NCI-H446 (cell line): Measurements from ENCODE around the gene OR2A14.
"Not testable (repeated sequence)": the region's sequence is repeated elsewhere in the genome, so short reads cannot be mapped to it uniquely, and the experiment has no call there.

ENCODE experiments used
- DNase-seq, 2 experiments: peaks; one replicate each; lab custom pipeline; 2025; lab: John Stamatoyannopoulos, UW

The OR2A14 gene, protein sequence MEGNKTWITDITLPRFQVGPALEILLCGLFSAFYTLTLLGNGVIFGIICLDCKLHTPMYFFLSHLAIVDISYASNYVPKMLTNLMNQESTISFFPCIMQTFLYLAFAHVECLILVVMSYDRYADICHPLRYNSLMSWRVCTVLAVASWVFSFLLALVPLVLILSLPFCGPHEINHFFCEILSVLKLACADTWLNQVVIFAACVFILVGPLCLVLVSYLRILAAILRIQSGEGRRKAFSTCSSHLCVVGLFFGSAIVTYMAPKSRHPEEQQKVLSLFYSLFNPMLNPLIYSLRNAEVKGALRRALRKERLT

DNA sequence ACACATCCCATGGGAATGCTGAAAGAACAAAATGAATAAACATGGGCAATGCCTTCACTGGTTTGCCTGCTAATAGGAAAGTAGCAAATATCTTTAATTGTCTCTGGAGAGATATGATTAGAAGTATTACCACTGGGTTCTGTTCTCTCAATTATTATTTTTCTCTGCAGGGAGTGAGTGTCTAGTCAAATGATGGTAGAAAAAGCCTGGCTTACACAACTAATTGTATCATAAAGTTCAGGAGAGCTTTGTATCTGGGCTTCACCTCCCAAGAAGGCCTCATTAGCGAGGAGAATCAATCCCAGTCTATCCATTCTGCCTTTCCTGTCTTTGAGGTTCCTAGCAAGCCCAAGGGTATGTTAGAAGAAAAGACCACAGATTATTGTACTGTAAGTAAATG is at the start of gene OR2A14:
Gene OR2A14, plus strand, starts transcription at position 301 of the 400 bp plus-strand sequence. CDS start 5,937 bp downstream, outside the sequence.
- no peak for DNase-seq

DNA sequence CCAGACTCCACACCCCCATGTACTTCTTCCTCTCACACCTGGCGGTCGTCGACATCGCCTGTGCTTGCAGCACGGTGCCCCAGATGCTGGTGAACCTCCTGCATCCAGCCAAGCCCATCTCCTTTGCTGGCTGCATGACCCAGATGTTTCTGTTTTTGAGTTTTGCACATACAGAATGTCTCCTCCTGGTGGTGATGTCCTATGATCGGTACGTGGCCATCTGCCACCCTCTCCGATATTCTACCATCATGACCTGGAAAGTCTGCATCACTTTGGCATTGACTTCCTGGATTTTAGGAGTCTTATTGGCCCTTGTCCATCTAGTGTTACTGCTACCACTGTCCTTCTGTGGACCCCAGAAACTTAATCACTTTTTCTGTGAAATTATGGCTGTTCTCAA is 48.6 kb upstream of the OR2A14 start:
- no peak for DNase-seq

DNA sequence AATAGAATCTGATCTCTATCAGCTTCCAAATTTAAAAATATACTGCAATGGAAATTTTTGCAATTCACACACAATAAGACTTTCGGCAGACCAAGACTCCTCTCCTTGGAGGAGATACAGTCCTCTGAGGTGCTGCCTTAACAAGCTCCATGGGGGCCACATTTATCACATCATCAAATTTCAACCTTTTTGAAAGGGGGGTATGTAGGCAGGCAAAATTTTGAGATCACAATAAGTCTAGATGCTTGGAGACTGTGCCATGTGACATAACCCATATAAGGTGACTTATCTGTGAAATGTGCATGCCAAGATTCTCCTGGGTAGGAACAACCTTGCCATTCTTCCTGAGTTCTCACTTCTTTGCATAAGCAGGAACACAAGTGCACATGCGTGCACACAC is 37.0 kb upstream of the OR2A14 start, which contains the start of gene OR2A12:
Gene OR2A12, plus strand, starts transcription at position 301 of the 400 bp plus-strand sequence. CDS start 8,830 bp downstream, outside the sequence.
- DNase-seq = no peak

DNA sequence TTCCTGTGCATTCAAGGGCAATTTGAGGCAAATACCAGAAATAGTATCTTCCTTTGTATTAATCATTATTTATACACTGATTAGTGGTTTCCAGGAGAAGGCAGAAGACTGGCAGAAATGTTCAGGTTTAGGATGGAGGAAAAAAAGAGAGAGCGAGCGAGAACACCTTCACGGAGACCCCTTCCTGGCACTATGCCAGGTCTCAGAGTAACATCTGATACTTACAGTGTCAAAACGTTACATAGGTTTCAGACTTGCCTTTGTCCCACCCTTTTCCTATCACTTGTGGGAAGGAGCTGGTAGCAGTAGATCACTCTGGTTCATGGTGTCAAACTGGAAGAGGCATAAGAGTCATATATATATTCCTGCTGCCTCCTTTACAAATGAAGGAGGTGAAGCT is 36.2 kb upstream of the OR2A14 start:
- DNase-seq = no peak

DNA sequence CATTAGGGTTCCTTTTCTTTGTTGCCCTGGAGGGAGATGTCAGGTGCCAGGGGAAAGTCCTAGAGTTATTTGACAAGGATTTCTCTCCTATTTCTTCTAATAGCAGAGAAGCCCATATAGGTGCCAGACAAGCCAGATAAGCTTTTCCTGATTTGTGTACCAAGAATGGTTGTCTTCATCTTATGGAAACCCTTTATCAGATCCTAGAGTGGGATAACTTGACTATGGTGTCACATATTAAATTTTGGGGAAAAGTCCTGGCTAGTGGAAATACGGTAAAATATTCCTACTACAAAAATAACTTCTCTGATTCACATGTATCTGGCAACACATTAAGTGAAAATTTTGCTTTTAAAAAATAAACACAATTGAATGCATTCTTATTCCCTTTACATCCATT is 35.7 kb upstream of the OR2A14 start:
- no peak for DNase-seq

DNA sequence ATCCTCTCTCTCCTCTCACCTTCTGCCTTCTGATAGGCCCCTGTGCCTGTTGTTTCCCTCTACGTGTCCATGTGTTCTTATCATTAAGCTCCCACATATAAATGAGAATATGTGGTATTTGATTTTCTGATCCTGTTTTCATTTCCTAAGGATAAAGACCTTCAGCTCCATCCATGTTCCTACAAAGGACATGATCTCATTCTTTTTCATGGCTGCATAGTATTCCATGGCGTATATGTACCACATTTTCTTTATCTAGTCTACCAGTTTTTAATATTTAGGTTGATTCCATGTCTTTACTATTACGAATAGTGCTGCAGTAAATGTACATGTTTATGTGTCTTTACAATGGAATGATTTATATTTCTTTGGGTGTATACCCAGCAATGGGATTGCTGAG is 32.3 kb upstream of the OR2A14 start:
- no peak for DNase-seq

DNA sequence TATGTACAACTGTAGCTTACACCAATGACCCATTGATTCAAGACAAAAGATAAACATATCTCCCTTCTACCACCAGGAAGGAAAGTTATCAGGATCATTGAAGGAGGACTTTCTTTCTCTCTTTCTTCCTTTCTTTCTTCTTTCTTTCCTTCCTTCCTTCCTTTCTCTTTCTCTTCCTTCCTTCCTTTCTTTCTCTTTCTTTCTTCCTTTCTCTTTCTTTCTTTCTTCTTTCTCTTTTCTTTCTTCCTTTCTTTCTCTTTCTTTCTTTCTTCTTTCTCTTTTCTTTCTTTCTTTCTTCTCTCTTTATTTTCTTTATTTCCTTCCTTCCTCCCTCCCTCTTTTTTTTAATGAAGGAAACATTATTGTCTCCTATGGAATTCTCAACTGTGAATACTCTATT is 24.2 kb upstream of the OR2A14 start:
- no peak for DNase-seq

DNA sequence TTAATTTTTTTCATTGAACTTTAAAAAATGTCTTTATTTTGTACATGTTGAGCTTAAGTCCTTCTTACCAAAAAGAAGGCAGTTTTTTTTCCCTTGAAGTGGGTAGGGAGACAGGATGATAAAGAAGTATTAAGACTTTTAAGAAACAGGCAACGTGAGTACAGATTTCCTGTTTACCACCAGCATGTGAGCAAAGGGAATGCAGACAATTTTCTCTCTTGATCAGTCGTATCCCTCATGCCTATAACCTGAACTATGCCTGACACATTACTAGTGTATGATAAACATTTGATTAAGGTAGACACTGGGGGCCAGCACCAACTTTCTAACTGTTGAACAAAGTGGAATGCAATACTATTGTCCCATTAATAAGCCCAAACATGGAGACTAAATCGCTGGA is 22.4 kb upstream of the OR2A14 start:
- DNase-seq = no peak

DNA sequence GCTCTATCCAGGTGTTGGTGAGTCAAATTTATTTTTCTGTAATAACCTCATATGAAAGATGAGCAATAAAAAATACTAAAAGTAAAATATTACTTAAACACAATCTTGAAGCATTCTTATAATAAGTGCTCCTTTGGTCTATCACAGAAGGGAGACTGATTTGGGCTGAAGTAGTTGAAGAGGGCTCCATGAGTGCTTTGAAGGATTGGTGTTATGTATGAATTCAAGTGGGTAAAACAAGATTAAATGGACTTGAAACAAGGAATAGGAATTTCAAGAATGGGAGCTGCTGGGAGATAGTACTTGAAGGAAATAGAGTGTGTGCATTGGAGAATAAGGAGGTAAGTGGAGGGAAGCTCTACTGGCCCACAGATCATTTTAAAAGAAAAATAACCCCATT is 20.9 kb upstream of the OR2A14 start:
- DNase-seq = no peak

DNA sequence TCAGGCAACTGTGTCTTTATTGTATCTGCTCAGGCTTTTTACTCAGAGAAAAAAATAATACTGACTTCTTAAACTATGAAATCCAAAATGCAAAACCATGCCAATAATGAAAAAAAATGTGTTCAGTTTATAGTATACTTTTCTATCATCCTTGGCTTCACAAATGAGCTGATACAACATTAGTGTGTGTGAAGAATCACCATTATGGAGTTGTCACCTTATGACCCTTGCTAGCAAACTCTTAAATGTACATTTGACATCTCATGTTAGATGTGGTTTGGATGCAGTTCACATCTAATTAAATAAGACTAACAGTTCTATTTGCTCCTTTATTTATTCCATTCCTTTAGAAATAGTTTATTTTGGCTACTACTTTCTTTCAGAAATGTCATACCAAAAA is 17.8 kb upstream of the OR2A14 start:
- no peak for DNase-seq

DNA sequence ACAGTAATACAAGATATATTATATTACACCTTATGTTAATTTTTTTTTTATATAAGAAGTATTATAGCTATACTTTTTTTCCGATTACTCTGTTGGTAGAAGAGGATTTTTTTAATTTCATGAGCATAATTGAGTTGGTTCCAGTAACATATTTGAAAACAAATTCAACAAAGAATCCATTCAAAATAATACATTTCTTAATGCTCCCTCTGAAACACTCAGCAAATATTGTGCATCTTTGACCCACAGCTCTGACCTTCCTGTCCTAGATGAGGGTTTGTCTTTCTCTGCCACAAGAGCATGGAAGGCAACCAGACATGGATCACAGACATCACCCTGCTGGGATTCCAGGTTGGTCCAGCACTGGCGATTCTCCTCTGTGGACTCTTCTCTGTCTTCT is 13.7 kb upstream of the OR2A14 start, which contains the start of gene OR2A2:
Gene OR2A2, plus strand, starts transcription at position 301 of the 400 bp plus-strand sequence. Its CDS starts 0 bp downstream, at position 301.
- no peak for DNase-seq

DNA sequence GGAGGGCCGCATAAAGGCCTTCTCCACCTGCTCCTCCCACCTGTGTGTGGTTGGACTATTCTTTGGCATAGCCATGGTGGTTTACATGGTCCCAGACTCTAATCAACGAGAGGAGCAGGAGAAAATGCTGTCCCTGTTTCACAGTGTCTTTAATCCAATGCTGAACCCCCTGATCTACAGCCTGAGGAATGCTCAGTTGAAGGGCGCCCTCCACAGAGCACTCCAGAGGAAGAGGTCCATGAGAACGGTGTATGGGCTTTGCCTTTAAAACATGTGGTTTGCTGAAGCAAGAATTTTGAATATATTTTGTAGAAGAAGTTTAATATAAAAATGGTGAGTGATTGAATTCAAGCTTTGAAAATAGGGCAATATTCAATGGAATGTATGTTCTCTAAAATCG is 12.7 kb upstream of the OR2A14 start:
- no peak for DNase-seq

DNA sequence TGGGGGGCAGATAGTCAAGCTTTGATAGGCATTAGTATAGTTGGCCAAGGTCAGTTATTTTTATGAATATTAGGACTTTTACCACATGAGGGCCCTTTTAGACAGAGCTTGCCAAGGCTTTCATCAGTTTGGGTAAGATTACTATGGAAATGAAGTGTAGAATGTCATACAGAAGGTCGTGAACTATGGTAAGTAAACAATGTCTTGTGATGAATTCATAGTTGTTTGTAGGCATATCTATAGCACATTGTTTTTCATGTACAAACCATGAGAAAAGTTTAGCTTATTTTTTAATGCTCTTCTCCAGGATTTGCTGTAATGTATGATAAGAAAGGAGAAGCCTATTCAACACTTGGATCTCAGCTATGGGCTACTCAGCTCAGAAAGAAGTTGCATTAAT is 9.3 kb upstream of the OR2A14 start:
- no peak for DNase-seq

DNA sequence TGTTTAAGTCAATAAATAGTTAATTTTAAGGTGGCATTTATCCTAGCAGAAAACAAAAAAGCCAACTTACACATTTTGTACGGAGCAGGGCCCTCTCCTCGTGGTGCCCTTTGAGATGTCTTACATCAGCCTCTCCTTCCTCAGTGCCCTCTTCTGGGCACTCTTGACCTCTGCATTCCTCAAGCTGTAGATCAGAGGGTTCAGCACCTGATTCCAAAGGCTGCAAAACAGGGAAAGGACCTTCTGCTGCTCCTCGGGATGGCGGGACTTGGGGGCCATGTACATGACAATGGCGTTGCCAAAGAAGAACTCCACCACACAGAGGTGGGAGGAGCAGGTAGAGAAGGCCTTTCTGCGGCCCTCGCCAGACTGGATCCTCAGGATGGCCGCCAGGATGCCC is 4.6 kb upstream of the OR2A14 start:
- DNase-seq = no peak

DNA sequence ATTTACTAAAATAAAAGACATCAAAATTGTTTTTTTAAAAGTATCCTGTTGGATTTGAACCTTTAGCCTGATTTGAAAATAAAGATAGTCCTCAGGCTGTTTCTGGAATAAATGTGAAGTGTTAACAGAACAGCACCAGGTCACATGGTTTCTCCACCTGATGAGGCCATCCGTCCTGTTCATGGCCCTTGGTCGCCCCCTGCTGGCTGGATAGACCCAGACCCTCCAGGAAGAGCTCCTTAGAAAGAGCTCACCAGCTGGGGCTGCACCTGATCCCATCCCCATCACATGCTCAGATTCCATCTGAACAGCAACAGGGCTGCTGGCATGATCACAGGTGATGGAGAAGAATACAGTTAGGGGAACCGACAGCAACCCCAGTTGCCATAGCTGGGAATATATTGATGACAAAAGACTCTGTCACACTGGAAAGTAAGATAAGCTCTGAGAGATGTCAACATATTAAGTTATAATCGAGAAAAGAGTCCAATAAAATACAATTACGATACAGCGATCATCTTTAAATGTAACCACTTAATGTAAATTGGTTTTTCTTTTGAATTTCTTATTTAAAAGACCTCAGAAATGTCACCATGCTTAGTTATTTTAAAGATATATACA is 4.8 kb downstream of the OR2A14 start:
- DNase-seq = peak; percentile 2 to 75

DNA sequence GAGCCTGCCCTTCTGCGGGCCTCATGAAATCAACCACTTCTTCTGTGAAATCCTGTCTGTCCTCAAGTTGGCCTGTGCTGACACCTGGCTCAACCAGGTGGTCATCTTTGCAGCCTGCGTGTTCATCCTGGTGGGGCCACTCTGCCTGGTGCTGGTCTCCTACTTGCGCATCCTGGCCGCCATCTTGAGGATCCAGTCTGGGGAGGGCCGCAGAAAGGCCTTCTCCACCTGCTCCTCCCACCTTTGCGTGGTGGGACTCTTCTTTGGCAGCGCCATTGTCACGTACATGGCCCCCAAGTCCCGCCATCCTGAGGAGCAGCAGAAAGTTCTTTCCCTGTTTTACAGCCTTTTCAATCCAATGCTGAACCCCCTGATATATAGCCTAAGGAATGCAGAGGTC is 6.6 kb downstream of the OR2A14 start:
- not testable (repeated sequence) for DNase-seq

DNA sequence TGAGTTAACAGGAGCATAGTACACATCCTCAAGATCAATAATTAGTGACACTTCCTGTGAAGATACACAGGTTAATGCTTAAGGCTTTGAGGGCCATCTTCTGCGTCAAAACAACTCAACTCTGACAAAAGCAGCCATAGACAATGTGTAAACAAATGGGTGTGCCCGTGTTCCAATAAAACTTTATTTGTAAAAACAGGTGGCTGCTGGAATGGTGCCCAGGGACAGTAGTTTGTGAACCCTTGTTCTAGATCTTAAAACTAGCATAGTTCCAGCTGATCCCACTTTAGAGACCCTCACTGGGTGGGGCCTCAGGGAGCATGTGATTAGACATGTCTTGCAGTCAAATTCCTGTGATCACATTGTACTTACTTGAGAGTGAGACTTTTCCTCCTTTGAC is 7.8 kb downstream of the OR2A14 start:
- no peak for DNase-seq

DNA sequence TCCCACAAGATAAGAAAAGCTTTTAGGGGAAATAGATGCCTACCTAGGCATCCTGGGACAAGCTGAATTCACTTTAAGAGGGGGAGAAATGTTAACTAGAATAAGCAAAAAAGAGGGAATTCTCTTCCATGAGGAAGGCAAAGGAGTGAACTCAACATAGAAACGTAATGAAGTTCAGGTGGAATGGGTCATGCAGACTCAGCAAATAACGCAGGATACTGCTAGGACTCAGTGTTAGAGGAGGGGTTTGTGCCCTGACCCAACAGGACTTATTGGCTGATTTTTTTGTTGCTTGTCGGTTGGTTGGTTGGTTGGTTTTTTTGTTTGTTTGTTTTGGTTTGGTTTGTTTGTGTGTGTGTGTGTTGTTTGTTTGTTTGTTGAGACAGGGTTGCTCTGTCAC is 9.3 kb downstream of the OR2A14 start:
- no peak for DNase-seq

DNA sequence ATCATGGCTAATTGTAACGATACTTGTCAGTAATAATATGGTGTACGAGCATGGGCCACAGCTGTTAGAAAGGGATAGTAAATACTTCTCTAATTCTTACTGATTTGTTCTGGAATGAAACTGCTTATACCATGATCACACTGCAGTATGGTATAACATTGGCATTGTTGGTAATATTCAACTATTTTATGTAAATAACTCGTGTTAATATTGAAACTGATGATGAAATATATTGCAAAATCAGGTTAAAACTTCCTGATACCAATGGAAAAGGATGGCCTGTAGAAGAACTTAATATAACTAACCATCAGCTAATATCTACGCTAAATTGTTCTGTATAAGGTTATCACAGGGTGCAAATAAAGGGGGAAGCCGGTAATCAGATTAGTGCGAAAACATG is 10.3 kb downstream of the OR2A14 start:
- no peak for DNase-seq

DNA sequence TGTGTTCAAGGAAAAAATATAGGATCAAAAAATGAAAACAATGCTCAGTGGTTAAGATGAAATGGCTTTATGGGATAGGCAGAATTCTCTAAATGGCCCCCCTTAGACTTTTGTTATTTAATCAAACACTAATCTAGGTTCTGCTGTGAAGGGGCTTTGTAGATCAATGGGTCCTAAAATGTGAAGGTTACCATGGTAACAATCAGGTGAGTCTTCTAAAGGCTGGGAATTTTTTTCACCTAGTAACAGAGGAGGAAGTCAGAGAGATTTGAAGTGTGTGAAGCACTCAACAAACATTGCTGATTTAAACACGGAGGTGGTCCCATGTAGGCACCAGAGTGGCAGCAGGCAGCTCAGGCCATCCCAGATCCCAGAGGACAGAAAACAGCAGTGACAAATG is 11.1 kb downstream of the OR2A14 start:
- DNase-seq = no peak

DNA sequence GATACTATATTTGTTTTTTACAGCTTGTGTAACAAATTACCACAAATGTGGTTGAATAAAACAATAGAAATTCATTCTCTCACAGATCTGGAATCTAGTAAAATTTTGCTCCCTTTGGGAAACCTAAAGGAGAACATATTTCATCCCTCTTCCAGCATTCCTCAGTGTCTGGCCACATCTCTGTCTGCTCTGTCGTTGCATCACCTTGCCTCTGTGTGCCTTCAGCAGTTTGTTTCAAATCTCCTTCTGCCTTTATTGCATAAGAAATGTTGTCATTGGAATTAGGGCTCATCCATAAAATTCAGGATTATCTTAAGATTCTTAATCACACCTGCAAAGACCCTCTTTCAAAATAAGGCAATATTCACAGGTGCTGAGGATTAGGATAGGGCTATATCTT is 14.5 kb downstream of the OR2A14 start:
- DNase-seq = no peak

DNA sequence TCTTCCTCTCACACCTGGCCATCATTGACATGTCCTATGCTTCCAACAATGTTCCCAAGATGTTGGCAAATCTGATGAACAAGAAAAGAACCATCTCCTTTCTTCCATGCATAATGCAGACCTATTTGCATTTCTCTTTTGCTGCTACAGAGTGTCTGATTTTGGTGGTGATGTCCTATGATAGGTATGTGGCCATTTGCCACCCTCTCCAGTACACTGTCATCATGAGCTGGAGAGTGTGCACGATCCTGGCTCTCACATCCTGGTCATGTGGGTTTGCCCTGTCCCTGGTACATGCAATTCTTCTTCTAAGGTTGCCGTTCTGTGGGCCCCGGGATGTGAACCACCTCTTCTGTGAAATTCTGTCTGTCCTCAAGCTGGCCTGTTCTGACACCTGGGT is 19.2 kb downstream of the OR2A14 start:
- DNase-seq = no peak

DNA sequence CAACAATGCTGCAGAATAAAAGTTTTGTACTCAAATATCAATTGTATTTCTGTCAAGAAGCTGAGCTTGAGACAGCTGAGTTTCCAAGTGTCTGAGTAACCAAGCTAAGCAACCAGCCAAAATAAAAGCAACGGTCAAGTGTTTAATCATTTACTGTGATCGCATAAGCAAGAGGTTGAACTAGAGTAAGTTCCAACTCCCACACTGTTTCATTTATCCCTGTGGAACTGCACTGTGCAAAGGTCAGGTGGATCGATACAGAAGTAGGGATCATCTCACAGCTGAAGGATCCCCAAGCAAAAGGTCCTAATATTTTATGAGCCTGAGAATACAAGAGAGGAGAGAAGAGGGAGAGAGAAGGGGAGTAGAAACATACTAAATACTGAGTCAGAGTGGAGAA is 21.4 kb downstream of the OR2A14 start:
- DNase-seq = no peak
